ENCODE data around the gene TXNRD1. TPM values are rescaled to one million over a fixed set of nuclear protein-coding genes. Genes with fewer than 3 reads are reported as not detected.

TXNRD1 gene
- total RNA-seq, 1 experiment from 2014 or later, result 327 TPM

- Histone ChIP-seq H3K4me2 (ENCODE audit: low read length) (no peak overlapping the region), H3K4me1 (ENCODE audit: control insufficient read depth in 1 of 2, insufficient read depth in 2 of 2, low read length in 2 of 2) (no peaks in the 10 kb centered on the region), H3K27me3 (ENCODE audit: insufficient read depth, low read length) (no peaks in the 10 kb centered on the region), H3K9me3 (ENCODE audit: control insufficient read depth in 1 of 2, insufficient read depth in 1 of 2, low read depth in 1 of 2, low read length in 2 of 2) (no peaks in the 10 kb centered on the region), H3K9ac (ENCODE audit: low read length) (no peak overlapping the region), H3K9me2 (ENCODE audit: insufficient read depth) (no peaks in the 10 kb centered on the region), H2AFZ (ENCODE audit: low read depth, low read length, poor library complexity, severe bottlenecking) (no peak overlapping the region), H3K27ac (ENCODE audit: low read depth, low read length) (no peak overlapping the region), H3K36me3 (ENCODE audit: control insufficient read depth in 1 of 2, insufficient read depth in 2 of 2, low read length in 2 of 2) (peaks cover 6 to 29% of the 10 kb centered on the region in 2 experiments; a peak in 2 of 4 replicates), H3K4me3 (replicated peaks in 1 of 2; ENCODE audit: low read depth in 1 of 2, low read length in 2 of 2) (no peak overlapping the region), H3K79me2 (ENCODE audit: insufficient read depth, low read length) (peaks cover 12% of the 10 kb centered on the region; the same call in 1 of the 2 replicates), H4K20me1 (ENCODE audit: insufficient read depth) (peaks cover 4% of the 10 kb centered on the region; the same call in 1 of the 2 replicates)
- TF ChIP-seq CBX3 (IDR thresholded peaks at IDR 0.05; ENCODE audit: low read depth) (peak; percentile 6; the same call in 1 of the 2 replicates), EGR1 (IDR thresholded peaks at IDR 0.05; ENCODE audit: low read depth) (no peak), POLR2AphosphoS5 (IDR thresholded peaks at IDR 0.05; ENCODE audit: low read depth, low read length) (peak; percentile 36; the same call in 1 of the 2 replicates)
- RAD21 ChIA-PET (ENCODE audit: low non-redundant PET in 1 of 2, low total read pairs in 2 of 2, uncharacterized antibody in 2 of 2, unreplicated experiment in 2 of 2), result no interaction called here
- no TSS peak for BruUV-seq (replicated peaks)
- DNase-seq (ENCODE audit: low read depth, low spot score) (no peak), ATAC-seq (0 out of 2 replicates have a peak, but pooled peaks have one; percentile 23)
- POLR2A ChIA-PET, result no interaction called here
- CTCF ChIA-PET, result no interaction called here
- intact Hi-C loops (cut with micrococcal nuclease), result no loop called here
Measured at GRCh38 chr12:104355630-104356029, 140.1 kb downstream of the TXNRD1 start.

GRCh38 chr12:104356231-104357115, 140.9 kb downstream of the TXNRD1 start:
- peaks cover 4% of the 10 kb centered on the region; the same call in 1 of the 2 replicates for H3K79me2 ChIP-seq (ENCODE audit: insufficient read depth, low read length)
- no peak overlapping the region for H3K27ac ChIP-seq (ENCODE audit: low read depth, low read length)
- no peaks in the 10 kb centered on the region for H3K9me3 ChIP-seq (ENCODE audit: control insufficient read depth in 1 of 2, insufficient read depth in 1 of 2, low read depth in 1 of 2, low read length in 2 of 2)
- no peak overlapping the region for H2AFZ ChIP-seq (ENCODE audit: low read depth, low read length, poor library complexity, severe bottlenecking)
- CTCF ChIA-PET, result no interaction called here
- no peak overlapping the region for H3K9ac ChIP-seq (ENCODE audit: low read length)
- RAD21 ChIA-PET (ENCODE audit: low non-redundant PET in 1 of 2, low total read pairs in 2 of 2, uncharacterized antibody in 2 of 2, unreplicated experiment in 2 of 2), result no interaction called here
- ATAC-seq (0 out of 2 replicates have a peak, but pooled peaks have one; percentile 11), DNase-seq (ENCODE audit: low read depth, low spot score) (no peak)
- H3K27me3 ChIP-seq (ENCODE audit: insufficient read depth, low read length), result no peaks in the 10 kb centered on the region
- POLR2A ChIA-PET, result no interaction called here
- no peak overlapping the region for H3K4me2 ChIP-seq (ENCODE audit: low read length)
- no peak overlapping the region for H3K4me3 ChIP-seq (replicated peaks in 1 of 2; ENCODE audit: low read depth in 1 of 2, low read length in 2 of 2)
- H3K9me2 ChIP-seq (ENCODE audit: insufficient read depth), result no peaks in the 10 kb centered on the region
- peaks cover 4 to 20% of the 10 kb centered on the region in 2 experiments; a peak in 1 of 4 replicates for H3K36me3 ChIP-seq (ENCODE audit: control insufficient read depth in 1 of 2, insufficient read depth in 2 of 2, low read length in 2 of 2)
- H4K20me1 ChIP-seq (ENCODE audit: insufficient read depth), result no peaks in the 10 kb centered on the region
- H3K4me1 ChIP-seq (ENCODE audit: control insufficient read depth in 1 of 2, insufficient read depth in 2 of 2, low read length in 2 of 2), result no peaks in the 10 kb centered on the region
- TF ChIP-seq JUND (IDR thresholded peaks at IDR 0.05), result peak; percentile 25; the same call in 1 of the 2 replicates
- peak; percentile 64 for TF ChIP-seq POLR2AphosphoS5 (IDR thresholded peaks at IDR 0.05; ENCODE audit: low read depth, low read length)
- TF ChIP-seq EZH2phosphoT487 (IDR thresholded peaks at IDR 0.05; ENCODE audit: borderline replicate concordance), result no peak
- no TSS peak for BruUV-seq (replicated peaks)
- intact Hi-C loops (cut with micrococcal nuclease), result no loop called here
